SK-N-SH (cell line): ENCODE measurements around the gene SRSF7. TPM values are rescaled to one million over a fixed set of nuclear protein-coding genes. Genes with fewer than 3 reads are reported as not detected.

Experiments
- CTCF ChIA-PET: fragments of 300-600, 350-600 bp; formaldehyde crosslinking; extraction: SDS; loops from one replicate; lab custom pipeline; 2021; lab: Yijun Ruan, JAX
- POLR2A ChIA-PET: fragments of 350-600 bp; sonication (Branson Sonifier 250); formaldehyde crosslinking; extraction: SDS; loops from one replicate; lab custom pipeline; 2020; ENCODE audit warnings: antibody characterized with exemption, inconsistent platforms; lab: Yijun Ruan, JAX
- DNase-seq: peaks from one replicate; pipeline ENCODE4 v3.0.0; 2012
- H2AFZ ChIP-seq: fragments of 200-600 bp; sonication (generic); 2 replicates; pipeline ENCODE4 v1.8.1; 2016; ENCODE audit warnings: antibody characterized with exemption, mild to moderate bottlenecking, low read depth
- H3F3A ChIP-seq: fragments of 200-600 bp; sonication (generic); replicated peaks from 2 replicates; pipeline ENCODE3; 2016; ENCODE audit warnings: antibody characterized with exemption, mild to moderate bottlenecking; ENCODE audit not compliant: insufficient read depth
- H3K27ac ChIP-seq, 2 experiments: fragments of 200-500 bp in 1 of 2; fragments of 200-600 bp in 1 of 2; sonication (Bioruptor generic) in 1 of 2; sonication (generic), shearing (Covaris generic) in 1 of 2; 2 replicates each; pipeline versions ENCODE4 v1.5.1 to v1.6.1; 2014 to 2016; ENCODE audit warnings: low read depth in 2 of 2, inconsistent platforms in 1 of 2, low read length in 1 of 2, mild to moderate bottlenecking in 1 of 2, mixed read lengths in 1 of 2
- H3K27me3 ChIP-seq: fragments of 200-600 bp; sonication (generic), shearing (Covaris generic); 2 replicates; pipeline ENCODE4 v1.6.1; 2016; ENCODE audit warnings: mixed run types; ENCODE audit not compliant: insufficient read depth
- H3K36me3 ChIP-seq, 2 experiments: fragments of 200-500 bp in 1 of 2; fragments of 200-600 bp in 1 of 2; sonication (Bioruptor generic) in 1 of 2; sonication (generic) in 1 of 2; replicated peaks in 1 of 2; 2 replicates each; pipeline versions ENCODE3 to v1.5.1; 2014 to 2016; ENCODE audit warnings: low read length in 1 of 2, mild to moderate bottlenecking in 1 of 2; ENCODE audit not compliant: insufficient read depth in 2 of 2, control insufficient read depth in 1 of 2
- H3K4me1 ChIP-seq, 2 experiments: fragments of 200-500 bp in 1 of 2; fragments of 200-600 bp in 1 of 2; sonication (Bioruptor generic) in 1 of 2; sonication (generic), shearing (Covaris generic) in 1 of 2; 2 replicates each; pipeline versions ENCODE4 v1.5.1 to v1.6.1; 2014 to 2016; ENCODE audit warnings: low read depth in 1 of 2, low read length in 1 of 2, mixed run types in 1 of 2; ENCODE audit not compliant: insufficient read depth in 2 of 2, control insufficient read depth in 1 of 2
- H3K4me2 ChIP-seq: fragments of 200-600 bp; sonication (generic), shearing (Covaris generic); 2 replicates; pipeline ENCODE4 v1.6.1; 2017; ENCODE audit warnings: mixed run types
- H3K4me3 ChIP-seq, 2 experiments: fragments of 200-500 bp in 1 of 2; fragments of 200-600 bp in 1 of 2; sonication (Bioruptor generic) in 1 of 2; sonication (generic), shearing (Covaris generic) in 1 of 2; 2 replicates each; pipeline versions ENCODE4 v1.5.1 to v1.8.1; 2014 to 2016; ENCODE audit warnings: low read depth in 2 of 2, inconsistent platforms in 1 of 2, low read length in 1 of 2, mild to moderate bottlenecking in 1 of 2, mixed read lengths in 1 of 2, moderate library complexity in 1 of 2
- H3K79me2 ChIP-seq: fragments of 200-600 bp; sonication (generic); 2 replicates; pipeline ENCODE4 v1.8.1; 2017; ENCODE audit warnings: mild to moderate bottlenecking; ENCODE audit not compliant: insufficient read depth
- H3K9ac ChIP-seq: fragments of 200-600 bp; sonication (generic); 2 replicates; pipeline ENCODE4 v1.6.1; 2017; ENCODE audit warnings: mixed run types
- H3K9me2 ChIP-seq: fragments of 200-600 bp; sonication (generic); 2 replicates; pipeline ENCODE4 v1.6.1; 2017; ENCODE audit warnings: mixed run types
- H3K9me3 ChIP-seq: fragments of 200-600 bp; sonication (generic); 2 replicates; pipeline ENCODE4 v1.6.1; 2017; ENCODE audit warnings: mixed run types, mild to moderate bottlenecking, moderate library complexity
- H4K20me1 ChIP-seq: fragments of 200-600 bp; sonication (generic); 2 replicates; pipeline ENCODE4 v1.6.1; 2017; ENCODE audit warnings: mild to moderate bottlenecking, mixed run types; ENCODE audit not compliant: insufficient read depth
- CHD2 ChIP-seq: fragments of 150-350 bp; IDR thresholded peaks from 2 replicates; pipeline ENCODE4 v1.6.1; 2018; ENCODE audit warnings: low read length; ENCODE audit not compliant: partially characterized antibody
- EP300 ChIP-seq, 2 experiments: IDR thresholded peaks; 2 replicates each; pipeline versions ENCODE4 v1.4.0 to v1.6.1; 2012; ENCODE audit warnings: borderline replicate concordance in 1 of 2, low read depth in 1 of 2, low read length in 1 of 2
- EZH2phosphoT487 ChIP-seq: fragments of 200-600 bp; sonication (generic); IDR thresholded peaks from 2 replicates; pipeline ENCODE4 v1.6.1; 2017; ENCODE audit warnings: low read depth, mixed run types, mild to moderate bottlenecking, antibody characterized with exemption, moderate library complexity, borderline replicate concordance
- FOSL2 ChIP-seq: IDR thresholded peaks from 2 replicates; pipeline ENCODE4 v1.4.0; 2012; ENCODE audit warnings: low read depth, mild to moderate bottlenecking, moderate library complexity, borderline replicate concordance
- GABPA ChIP-seq: IDR thresholded peaks from 2 replicates; pipeline ENCODE4 v1.4.0; 2012; ENCODE audit warnings: low read depth, mild to moderate bottlenecking
- JUND ChIP-seq: IDR thresholded peaks from 2 replicates; pipeline ENCODE4 v1.4.0; 2012
- MAX ChIP-seq: IDR thresholded peaks from 2 replicates; pipeline ENCODE4 v1.4.0; 2012; ENCODE audit warnings: low read depth
- MXI1 ChIP-seq: IDR thresholded peaks from 2 replicates; pipeline ENCODE4 v1.6.1; 2012; ENCODE audit warnings: mild to moderate bottlenecking, low read depth, low read length, improper control_type of control experiment
- NRF1 ChIP-seq: IDR thresholded peaks from 2 replicates; pipeline ENCODE4 v1.6.1; 2012; ENCODE audit warnings: low read depth, mild to moderate bottlenecking, low read length
- PBX3 ChIP-seq: IDR thresholded peaks from 2 replicates; pipeline ENCODE4; 2012
- RAD21 ChIP-seq: IDR thresholded peaks from 2 replicates; pipeline ENCODE4 v1.6.1; 2012; ENCODE audit warnings: mild to moderate bottlenecking, low read length
- REST ChIP-seq: IDR thresholded peaks from 2 replicates; pipeline ENCODE4 v1.6.1; 2012; ENCODE audit warnings: mild to moderate bottlenecking, low read depth, low read length, moderate library complexity
- RXRA ChIP-seq: IDR thresholded peaks from 2 replicates; pipeline ENCODE4 v1.4.0; 2012; ENCODE audit warnings: low read depth, mild to moderate bottlenecking, borderline replicate concordance
- SIN3A ChIP-seq: IDR thresholded peaks from 2 replicates; pipeline ENCODE4 v1.6.1; 2012; ENCODE audit warnings: low read depth, mild to moderate bottlenecking, low read length, moderate library complexity, borderline replicate concordance
- SMC3 ChIP-seq: IDR thresholded peaks from 2 replicates; pipeline ENCODE4 v1.6.1; 2012; ENCODE audit warnings: low read depth, low read length, improper control_type of control experiment
- TAF1 ChIP-seq: IDR thresholded peaks from 2 replicates; pipeline ENCODE4 v1.6.1; 2012; ENCODE audit warnings: low read depth, mild to moderate bottlenecking, low read length, moderate library complexity, borderline replicate concordance
- TEAD4 ChIP-seq: IDR thresholded peaks from 2 replicates; pipeline ENCODE4 v1.4.0; 2012; ENCODE audit warnings: mild to moderate bottlenecking, borderline replicate concordance; ENCODE audit not compliant: insufficient read depth
- USF1 ChIP-seq: IDR thresholded peaks from 2 replicates; pipeline ENCODE4 v1.4.0; 2012; ENCODE audit warnings: low read depth, borderline replicate concordance
- USF2 ChIP-seq: fragments of 150-350 bp; IDR thresholded peaks from 2 replicates; pipeline ENCODE4 v1.6.1; 2017; ENCODE audit warnings: antibody characterized with exemption, low read length, low read depth, borderline replicate concordance
- WGBS: methylation state at CpG from one replicate; pipeline ENCODE4 v1.1.6; 2017; ENCODE audit warnings: low lambda C conversion rate; 5-methylcytosine and 5-hydroxymethylcytosine counted together
- polyA plus RNA-seq, 3 experiments: library from polyadenylated mRNA; depleted of rRNA; stranded (reverse); fragments of >200 nt; gene quantifications; 2 replicates each; pipeline ENCODE4 v1.2.3, GENCODE V29; 2012

The SRSF7 gene
- polyA plus RNA-seq, 1 of the 3 experiments (the other 2 are of a cell fraction): 199 TPM

- no peaks in the 10 kb centered on the region for H3K9me3 ChIP-seq
Observed at GRCh38 chr2:38775921-38776225, 24.7 kb upstream of the SRSF7 start.

GRCh38 chr2:38775097-38775920, 24.1 kb upstream of the SRSF7 start:
- no peak overlapping the region for H3K9ac ChIP-seq
- H3K27me3 ChIP-seq: no peaks in the 10 kb centered on the region
- ChIA-PET CTCF (interaction anchor here (1.3 kb wide), 1 partner anchor 29 kb away, joined by 3 read pairs; no protein-coding TSS in a partner anchor), POLR2A (interaction anchor here (0.9 to 2.6 kb wide), 2 partner anchors 10 to 24 kb away, joined by 3 to 24 read pairs; partner anchors contain the start of gene SRSF7)
- H3K36me3 ChIP-seq: no peaks in the 10 kb centered on the region
- no peak for DNase-seq
- no peaks in the 10 kb centered on the region for H3K9me3 ChIP-seq
- H3F3A ChIP-seq: peaks cover 8% of the 10 kb centered on the region
- no peak overlapping the region for H3K4me3 ChIP-seq
- peaks cover 5 to 7% of the 10 kb centered on the region in 2 experiments; a peak in 2 of 4 replicates for H3K4me1 ChIP-seq
- no peak overlapping the region for H2AFZ ChIP-seq
- no peak overlapping the region for H3K27ac ChIP-seq
- no peak overlapping the region for H3K4me2 ChIP-seq
- WGBS: 93% methylated on average over 17 of the region's 17 CpGs
- peaks cover 13% of the 10 kb centered on the region; the same call in 1 of the 2 replicates for H3K79me2 ChIP-seq
- H4K20me1 ChIP-seq: no peaks in the 10 kb centered on the region
- no peaks in the 10 kb centered on the region for H3K9me2 ChIP-seq
- TF ChIP-seq EP300 (IDR thresholded peaks at IDR 0.05; ENCODE audit: borderline replicate concordance in 1 of 2, low read depth in 1 of 2, low read length in 1 of 2): no peak
- no peak for TF ChIP-seq GABPA
- TF ChIP-seq JUND: no peak
- no peak for TF ChIP-seq USF2
- TF ChIP-seq REST: no peak
- TF ChIP-seq USF1: no peak
- no peak for TF ChIP-seq CHD2
- no peak for TF ChIP-seq EZH2phosphoT487
- TF ChIP-seq SIN3A: no peak
- TF ChIP-seq FOSL2: no peak
- no peak for TF ChIP-seq NRF1

More at GRCh38 chr2:38775921-38776225, 24.7 kb upstream of the SRSF7 start:
- Histone ChIP-seq H3K9me2 (no peaks in the 10 kb centered on the region), H3K4me3 (no peak overlapping the region), H3K79me2 (peaks cover 13% of the 10 kb centered on the region; the same call in 1 of the 2 replicates), H3K9ac (no peak overlapping the region), H3K36me3 (peaks cover 0 to 6% of the 10 kb centered on the region in 2 experiments), H2AFZ (no peak overlapping the region), H3K4me1 (peaks cover 3 to 7% of the 10 kb centered on the region in 2 experiments; a peak in 2 of 4 replicates), H3F3A (peaks cover 8% of the 10 kb centered on the region), H4K20me1 (no peaks in the 10 kb centered on the region), H3K27me3 (no peaks in the 10 kb centered on the region), H3K27ac (no peak overlapping the region), H3K4me2 (no peak overlapping the region)
- ChIA-PET POLR2A (interaction anchor here (0.9 to 2.6 kb wide), 2 partner anchors 10 to 25 kb away, joined by 3 to 24 read pairs; partner anchors contain the start of gene SRSF7), CTCF (interaction anchor here (1.3 kb wide), 1 partner anchor 30 kb away, joined by 3 read pairs; no protein-coding TSS in a partner anchor)
- DNase-seq: no peak
- TF ChIP-seq RAD21 (no peak), NRF1 (no peak), RXRA (no peak), FOSL2 (no peak), TAF1 (no peak), TEAD4 (no peak), PBX3 (no peak), CHD2 (no peak), SMC3 (no peak), MXI1 (no peak), MAX (no peak)
- 83% methylated on average over 7 of the region's 7 CpGs for WGBS
